Activated CD8-positive, alpha-beta memory T cell treated with anti-CD3 and anti-CD28 coated beads, Interleukin-2, amount 50 U/mL, for 4 hours (primary cell): ENCODE results near the gene RCOR3.
"Not testable (repeated sequence)": the region's sequence is repeated elsewhere in the genome, so short reads cannot be mapped to it uniquely, and the experiment has no call there.

ENCODE experiments used
- DNase-seq: peaks from one replicate; pipeline ENCODE4 v3.0.0-alpha.2; 2020

The RCOR3 gene

DNA sequence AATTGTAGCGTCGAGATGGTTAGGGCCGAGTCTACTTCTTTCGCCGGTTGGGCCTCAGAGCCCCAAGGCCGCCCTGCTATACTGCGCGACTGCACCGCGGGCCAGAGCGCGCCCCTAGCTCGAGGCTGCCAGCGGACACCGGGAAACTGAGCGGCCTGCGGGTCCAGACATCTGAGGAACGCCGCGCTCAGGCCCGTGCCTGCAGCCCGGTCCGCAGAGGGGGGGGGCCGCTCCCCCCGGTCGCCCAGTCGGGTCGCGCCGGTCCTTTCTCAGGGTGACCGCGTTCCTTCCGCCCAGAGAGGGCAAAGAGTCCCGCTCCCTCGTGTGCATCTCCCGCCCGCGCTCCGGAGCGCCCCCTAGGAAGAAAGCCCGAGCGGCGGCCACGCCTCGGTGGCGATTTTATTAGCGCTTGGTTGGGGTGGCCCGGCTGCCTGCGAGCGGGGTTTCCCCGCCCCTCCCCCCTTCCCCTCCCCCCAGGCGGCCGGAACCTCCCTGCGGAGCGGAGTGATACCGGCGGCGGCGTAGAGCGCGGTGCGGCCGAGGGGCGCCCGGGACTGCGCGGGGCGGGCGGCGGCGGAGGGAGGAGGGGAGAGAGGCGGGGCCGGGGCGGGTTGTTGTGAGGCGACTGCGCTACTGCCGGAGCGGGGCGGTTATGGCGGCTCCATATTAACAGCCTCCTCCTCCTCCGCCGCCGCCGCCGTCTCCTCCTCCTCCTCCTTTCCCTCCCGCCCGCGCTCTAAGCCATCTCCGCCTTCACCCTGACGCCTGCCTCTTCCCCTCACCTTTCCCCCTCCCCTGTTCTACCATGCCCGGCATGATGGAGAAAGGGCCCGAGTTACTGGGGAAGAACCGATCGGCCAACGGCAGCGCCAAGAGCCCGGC is at the start of gene RCOR3:
Gene RCOR3, plus strand, starts transcription at position 611 of the 882 bp plus-strand sequence. Its CDS starts 195 bp downstream, at position 806.
- DNase-seq = peak; percentile 93

DNA sequence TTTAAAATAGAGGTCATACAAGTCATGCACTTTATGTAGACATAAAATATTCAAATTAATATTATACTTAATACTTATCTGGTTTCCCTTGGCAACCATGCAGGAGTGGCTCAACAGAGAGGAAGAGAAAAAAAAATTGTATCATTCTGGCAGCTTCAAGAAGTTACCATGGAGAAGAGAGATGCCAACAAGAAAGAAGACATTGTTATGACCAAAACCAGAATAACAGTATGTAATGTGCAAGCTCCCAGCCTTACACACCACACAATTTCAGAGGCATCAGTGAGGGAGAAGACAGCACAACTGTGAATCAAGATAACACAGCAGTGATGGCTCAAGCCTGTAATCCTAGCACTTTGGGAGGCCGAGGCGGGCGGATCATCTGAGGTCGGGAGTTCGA is 49.1 kb upstream of the RCOR3 start:
- no peak for DNase-seq

DNA sequence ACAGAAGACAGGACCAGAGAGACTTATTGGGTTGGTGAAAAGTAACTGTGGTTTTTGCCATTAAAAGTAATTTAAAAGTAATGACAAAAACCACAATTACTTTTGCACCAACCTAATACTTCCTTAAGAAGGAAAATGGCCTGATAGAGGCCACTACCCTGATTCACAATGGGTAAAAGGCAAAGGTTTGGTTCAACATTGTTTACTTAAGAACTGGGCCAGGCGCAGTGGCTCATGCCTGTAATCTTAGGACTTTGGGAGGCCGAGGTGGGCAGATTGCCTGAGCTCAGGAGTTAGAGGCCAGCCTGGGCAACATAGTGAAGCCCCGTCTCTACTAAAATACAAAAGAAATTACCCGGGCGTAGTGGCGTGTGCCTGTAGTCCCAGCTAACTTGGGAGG is 48.2 kb upstream of the RCOR3 start:
- no peak for DNase-seq

DNA sequence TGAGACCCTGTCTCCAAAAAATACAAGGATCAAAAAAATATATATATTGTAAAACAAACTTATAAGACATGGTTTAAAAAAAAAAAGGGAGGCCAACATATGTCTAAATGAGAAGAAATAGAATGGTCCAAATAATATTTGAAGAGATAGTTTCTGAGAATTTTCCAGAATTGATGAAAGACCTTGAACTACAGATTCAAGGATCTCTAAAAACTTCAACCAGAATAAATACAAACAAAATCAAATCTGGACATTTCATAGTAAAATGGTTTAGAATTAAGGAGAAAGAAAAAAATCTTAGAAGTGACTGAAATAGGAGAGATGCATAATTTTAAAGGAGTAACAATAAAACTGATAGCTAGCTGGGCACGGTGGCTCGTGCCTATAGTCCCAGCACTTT is 45.5 kb upstream of the RCOR3 start:
- DNase-seq = no peak

DNA sequence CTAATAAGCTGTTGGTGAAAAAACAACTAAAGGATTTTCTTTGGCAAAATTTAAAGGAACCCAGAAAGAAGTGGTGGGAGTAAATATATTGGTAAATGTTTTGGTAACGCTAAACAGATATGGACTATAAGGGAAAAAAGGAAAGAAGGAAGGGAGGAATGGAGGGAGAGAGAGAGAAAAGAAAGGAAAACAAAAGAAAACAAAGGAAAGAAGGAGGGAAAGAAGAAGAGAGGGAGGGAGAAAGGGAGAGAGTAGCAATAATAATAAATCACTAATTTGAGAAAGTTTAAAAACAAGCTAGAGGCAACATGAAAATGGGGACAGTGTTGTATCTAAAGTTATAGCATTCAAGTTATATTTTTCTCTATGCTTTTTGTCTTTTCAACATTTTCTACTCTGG is 43.6 kb upstream of the RCOR3 start:
- no peak for DNase-seq

DNA sequence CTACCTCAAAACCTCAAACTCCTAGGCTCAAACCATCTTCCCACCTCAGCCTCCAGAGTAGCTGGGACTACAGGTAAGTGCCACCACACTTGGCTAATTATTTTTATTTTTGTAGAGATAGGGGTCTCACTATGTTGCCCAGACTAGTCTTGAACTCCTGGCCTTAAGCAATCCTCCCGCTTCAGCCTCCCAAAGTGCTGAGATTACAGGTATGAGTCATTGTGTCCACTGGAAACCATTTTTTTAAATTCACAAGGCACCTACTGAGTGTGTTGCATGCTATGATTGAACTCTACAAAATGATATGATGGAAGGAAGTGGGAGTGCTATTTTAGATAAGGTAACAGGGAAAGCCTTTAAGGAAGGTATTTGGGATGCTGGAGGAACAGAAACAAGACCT is 41.8 kb upstream of the RCOR3 start:
- no peak for DNase-seq

DNA sequence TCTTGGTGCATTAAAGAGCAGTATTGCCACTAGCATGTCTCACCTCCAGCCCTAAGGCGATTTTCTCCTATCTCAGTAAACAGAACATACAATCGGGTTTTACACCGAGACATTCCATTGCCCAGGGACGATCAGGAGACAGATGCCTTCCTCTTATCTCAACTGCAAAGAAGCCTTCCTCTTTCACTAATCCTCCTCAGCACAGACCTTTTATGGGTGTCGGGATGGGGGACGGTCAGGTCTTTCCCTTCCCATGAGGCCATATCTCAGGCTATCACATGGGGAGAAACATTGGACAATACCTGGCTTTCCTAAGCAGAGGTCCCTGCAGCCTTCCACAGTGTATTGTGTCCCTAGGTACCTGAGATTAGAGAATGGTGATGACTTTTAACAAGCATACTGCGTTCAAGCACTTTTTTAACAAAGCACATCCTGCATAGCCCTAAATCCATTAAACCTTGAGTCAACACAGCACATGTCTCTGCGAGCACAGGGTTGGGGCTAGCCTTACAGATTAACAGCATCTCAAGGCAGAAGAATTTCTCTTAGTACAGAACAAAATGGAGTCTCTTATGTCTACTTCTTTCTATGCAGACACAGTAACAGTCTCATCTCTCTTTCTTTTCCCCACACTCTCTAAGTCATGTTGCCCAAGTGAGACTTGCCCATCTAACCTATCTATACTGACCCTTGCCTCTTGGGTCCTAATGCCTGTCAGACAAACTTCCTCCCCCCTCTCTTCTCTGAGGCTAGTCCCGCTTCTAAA is 36.5 kb upstream of the RCOR3 start:
- DNase-seq = not testable (repeated sequence)

DNA sequence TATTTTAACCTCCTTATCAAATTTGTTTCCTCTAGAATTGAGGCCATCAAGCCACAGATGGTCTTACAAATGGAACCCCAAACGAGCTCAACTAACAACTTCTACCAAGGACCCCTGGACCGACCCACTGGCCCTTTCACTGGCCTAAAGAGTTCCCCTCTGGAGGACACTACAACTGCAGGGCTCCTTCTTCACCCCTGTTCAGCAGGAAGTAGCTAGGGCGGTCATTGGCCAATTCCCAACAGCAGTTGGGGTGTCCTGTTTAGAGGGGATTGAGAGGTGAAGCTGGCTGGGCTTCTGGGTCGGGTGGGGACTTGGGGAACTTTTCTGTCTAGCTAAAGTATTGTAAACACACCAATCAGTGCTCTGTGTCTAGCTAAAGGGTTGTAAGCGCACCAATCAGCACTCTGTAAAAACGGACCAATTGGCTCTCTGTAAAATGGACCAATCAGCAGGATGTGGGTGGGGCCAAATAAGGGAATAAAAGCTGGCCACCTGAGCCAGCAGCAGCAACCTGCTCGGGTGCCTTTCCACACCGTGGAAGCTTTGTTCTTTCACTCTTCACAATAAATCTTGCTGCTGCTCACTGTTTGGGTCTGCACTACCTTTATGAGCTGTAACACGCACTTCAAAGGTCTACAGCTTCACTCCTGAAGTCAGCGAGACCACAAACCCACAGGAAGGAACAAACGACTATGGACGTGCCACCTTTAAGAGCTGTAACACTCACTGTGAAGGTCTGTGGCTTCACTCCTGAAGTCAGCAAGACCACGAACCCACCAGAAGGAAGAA is 30.4 kb upstream of the RCOR3 start:
- DNase-seq = peak; percentile 41

DNA sequence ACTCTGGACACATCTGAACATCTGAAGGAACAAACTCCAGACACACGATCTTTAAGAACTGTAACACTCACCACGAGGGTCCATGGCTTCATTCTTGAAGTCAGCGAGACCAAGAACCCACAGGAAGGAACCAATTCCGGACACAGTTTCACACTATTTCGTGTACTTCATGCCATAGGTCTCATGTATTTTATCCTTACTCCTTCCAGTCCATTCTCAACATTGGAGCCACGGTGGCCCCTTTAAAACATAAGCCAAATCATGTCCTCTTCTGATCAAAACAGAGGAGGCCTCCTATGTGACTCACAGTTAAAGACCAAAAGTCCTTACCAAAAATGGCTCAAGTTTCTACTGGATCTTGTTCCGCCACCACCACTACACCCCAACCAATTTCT is 29.8 kb upstream of the RCOR3 start:
- no peak for DNase-seq

DNA sequence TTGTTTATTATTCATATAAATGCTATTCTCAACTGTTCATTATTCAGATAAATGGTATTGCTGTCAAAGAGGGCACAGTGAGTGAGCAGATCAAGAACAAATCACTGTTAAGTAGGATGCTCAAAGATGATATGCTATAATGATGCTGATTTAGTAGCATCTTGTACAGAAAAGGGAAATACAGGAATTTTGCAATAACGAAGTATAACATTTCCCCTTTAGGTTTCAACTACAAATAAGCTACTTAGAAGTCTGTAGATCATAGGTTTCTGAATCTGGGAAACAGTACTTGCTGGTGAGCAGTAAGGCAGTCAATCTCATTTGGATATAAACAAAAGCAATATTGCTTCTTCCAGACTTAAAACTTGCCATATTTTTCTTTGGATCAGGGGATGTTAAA is 27.3 kb upstream of the RCOR3 start:
- no peak for DNase-seq

DNA sequence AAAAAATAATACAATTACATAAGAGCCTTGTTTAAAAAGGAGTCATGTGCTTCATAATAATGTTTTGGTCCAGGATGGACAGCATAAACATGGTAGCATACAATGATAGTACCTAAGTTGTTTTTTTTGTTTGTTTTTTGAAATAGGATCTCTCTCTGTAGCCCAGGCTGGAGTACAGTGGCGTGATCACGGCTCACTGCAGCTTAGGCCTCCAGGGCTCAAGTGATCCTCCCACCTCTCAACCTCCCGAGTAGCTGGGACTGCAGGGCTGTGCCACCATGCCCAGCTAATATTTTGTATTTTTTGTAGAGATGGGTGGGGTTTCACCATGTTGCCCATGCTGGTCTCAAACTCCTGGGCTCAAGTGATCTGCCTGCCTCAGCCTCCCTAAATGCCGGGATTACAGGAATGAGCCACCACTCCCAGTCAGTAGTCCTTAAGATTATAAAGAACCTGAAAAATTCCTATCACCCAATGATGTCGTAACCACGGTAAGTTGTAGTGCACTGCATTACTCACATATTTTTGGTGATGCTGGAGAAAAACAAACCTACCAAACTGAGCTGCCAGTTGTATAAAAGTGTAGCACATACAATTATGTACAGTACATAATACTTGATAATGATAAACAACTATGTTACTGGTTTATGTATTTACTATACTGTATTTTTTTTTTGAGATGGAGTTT is 22.4 kb upstream of the RCOR3 start:
- DNase-seq = no peak

DNA sequence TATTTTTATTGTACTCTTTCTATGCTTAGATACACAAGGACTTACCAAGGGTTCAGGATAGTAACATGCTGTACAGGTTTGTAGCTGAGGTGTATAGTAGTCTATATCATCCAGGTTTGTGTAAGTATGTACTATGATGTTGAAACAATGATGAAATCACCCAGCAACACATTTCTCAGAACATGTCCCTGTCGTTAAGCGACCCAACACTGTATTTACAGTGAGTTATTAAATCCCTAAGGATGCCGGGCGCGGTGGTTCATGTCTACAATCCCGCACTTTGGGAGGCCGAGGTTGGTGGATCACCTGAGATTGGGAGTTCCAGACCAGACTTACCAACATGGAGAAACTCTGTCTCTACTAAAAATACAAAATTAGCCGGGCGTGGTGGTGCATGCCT is 21.6 kb upstream of the RCOR3 start:
- DNase-seq = no peak

DNA sequence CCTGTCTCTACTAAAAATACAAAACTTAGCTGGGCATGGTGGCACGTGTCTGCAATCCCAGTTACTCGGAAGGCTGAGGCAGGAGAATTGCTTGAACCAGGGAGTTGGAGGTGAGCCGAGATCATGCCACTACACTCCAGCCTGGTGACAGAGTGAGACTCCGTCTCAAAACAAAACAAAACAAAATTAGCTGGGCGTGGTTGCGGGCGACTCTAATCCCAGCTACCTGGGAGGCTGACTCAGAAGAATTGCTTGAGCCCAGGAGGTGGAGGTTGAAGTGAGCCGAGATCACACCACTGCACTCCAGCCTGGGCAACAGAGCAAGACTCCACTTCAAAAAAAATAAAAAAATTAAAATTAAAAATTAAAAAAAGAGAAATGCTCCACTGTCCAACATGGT is 18.6 kb upstream of the RCOR3 start:
- DNase-seq = not testable (repeated sequence)

DNA sequence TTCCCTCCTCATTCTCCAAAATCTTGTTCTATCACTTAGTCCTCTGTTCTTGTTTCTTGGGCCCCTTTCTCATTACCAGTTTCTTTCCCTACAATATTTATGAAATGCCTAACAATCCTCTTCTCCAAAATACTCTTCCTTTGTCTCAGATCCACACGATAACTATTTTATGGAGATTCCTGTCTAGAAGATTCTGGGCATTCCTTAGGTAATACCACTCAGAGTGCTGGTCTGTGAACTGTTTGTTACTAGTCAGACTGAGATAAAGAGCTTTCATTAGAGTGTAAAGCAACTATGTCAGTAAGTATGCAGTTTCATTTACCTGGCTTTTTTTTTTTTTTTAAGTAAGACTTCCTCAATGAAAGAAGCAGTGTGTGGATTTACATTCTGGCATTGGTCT is 18.1 kb upstream of the RCOR3 start:
- no peak for DNase-seq

DNA sequence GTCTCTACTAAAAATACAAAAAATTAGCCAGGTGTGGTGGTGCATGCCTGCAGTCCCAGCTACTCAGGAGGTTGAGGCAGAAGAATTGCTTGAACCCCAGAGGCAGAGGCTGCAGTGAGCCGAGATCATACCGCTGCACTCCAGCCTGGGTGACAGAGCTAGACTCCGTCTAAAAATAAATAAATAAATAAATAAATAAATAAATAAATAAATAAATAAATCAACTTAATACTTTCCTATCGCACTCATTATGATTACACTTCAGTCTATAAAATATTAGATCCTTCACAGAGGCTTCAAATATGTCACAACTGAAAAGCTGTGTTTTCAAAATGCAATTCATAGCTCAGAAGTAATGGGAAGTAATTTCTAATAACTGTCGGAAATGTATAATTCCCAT is 15.5 kb upstream of the RCOR3 start:
- not testable (repeated sequence) for DNase-seq

DNA sequence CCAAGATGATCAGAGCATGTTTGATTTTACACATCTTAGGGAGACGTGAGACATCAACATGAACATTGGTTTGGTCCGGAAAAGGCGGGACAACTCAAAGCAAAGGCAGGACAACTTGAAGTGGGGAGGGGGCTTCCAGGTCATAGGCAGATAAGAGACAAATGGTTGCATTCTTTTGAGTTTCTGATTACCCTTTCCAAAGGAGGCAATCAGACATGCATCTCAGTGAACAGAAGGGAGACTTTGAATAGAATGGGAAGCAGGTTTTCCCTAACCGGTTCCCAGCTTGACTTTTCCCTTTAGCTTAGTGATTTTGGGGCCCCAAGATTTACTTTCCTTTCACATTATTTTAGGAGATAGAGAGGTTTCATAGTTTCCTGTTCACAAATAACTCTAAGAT is 12.6 kb upstream of the RCOR3 start:
- not testable (repeated sequence) for DNase-seq

DNA sequence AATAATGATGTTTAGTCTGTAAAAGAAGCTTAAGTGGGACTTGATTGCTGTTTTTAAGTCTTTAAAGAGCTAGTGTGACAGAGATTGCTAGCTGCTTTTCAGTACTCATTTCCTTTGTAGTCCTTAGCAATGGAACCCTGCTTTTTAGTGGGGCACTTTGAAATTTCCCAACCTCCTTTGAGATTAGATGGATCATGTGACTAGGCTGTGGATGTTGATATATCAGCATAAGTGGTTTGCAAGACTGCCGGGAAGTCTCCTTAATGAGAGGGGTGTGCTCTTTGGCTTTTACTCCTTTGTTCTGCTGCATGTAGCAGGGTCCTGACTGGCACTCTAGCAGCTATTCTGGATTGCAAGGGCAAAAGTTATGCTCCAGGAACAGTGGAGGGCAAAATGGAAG is 11.2 kb upstream of the RCOR3 start:
- DNase-seq = no peak

DNA sequence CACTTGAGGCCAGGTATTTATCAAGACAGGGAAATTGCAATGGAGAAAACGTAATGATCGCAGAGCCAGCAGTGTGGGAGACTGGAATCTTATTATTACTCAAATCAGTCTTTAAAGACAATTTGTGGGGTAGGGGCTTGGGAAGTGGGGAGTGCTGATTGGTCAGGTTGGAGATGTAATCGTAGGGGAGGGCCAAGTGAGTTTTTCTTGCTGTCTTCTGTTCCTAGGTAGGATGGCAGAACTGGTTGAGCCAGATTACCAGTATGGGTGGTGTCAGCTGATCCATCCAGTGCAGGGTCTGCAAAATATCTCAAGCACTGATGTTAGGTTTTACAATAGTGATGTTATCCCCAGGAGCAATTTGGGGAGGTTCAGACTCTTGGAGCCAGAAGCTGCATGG is 9.6 kb upstream of the RCOR3 start:
- not testable (repeated sequence) for DNase-seq

DNA sequence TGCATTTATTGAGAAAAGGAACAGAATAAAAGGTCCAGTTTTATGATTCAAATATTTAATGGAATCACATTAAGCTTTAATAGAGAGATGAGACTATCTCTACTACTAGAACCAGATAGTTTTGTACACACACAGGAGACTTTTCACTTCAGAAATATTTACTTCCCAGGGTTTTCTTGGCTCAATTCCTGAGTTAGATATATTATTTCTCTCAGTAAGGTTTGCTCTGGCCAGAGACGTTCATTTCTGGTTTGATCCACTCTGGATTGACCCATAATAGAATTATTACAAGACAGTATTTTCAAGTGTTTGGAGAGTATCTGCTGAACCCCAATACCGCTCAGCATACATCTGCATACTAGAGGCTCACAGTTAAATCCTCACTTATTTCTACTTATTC is 1.3 kb upstream of the RCOR3 start:
- no peak for DNase-seq

DNA sequence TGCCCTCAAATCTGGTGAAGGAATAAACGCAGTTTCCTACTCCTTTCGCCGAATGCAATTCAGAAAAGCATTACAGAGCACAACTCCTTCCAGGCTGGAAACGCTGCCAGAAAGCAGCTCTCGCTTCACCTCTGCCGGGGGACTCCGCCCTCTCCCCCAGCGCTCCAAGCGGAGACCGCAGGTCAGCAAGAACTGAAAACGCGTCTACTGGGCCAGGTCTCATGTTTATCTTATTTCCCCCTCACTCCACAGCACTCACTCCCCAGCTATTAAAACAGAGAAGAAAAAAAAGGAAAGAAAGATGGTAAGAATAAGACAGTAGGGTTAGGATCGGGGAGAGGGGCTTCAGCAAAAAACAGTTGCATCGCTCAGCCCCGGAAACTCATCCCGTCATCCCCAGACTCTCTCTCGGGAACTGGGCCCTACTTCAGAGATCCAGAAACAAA is 833 bp upstream of the RCOR3 start:
- peak; percentile 56 for DNase-seq

DNA sequence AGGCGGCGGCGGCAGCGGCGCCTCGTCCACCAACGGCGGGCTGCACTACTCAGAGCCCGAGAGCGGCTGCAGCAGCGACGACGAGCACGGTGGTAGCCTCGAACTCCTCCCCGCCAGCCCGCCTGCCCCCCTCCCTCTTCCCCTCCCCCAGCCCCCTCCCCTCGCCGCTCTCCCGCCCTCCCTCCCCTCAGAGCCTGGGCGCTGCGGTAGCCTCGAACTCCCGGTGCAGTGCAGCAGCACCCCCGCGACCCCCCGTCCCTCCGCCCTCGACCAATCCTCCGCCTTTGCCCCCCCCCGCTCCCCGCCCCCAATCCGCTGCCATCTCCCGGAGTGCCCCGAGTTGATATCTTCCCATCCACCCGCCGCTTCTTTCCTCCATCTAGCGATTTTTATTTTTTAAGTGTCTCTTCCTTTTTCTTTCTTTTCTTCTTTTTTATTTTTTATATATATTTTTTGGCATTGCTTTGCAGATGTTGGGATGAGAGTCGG is 516 bp downstream of the RCOR3 start:
- DNase-seq = no peak
